Measurements from ENCODE around the gene TRIO. TPM values are rescaled to one million over a fixed set of nuclear protein-coding genes. Genes with fewer than 3 reads are reported as not detected.
A peak's percentile ranks its signal among the peaks of the same experiment; 100 is the strongest.

The TRIO gene
- total RNA-seq, 6 donors from 2014 or later, result 138 to 408 (median 156) TPM

GRCh38 chr5:14187660-14188059 lies 44.5 kb downstream of the TRIO start:
- no peak for ATAC-seq (ENCODE audit: low FRiP score in 2 of 2)
- no peaks in the 10 kb centered on the region for H3K9me3 ChIP-seq
- H3K36me3 ChIP-seq, result no peaks in the 10 kb centered on the region
- WGBS, 2 donors, result 44 to 48% methylated on average over 5 of the region's 5 CpGs
- TF ChIP-seq CTCF (IDR thresholded peaks at IDR 0.05) (no peak), EP300 (IDR thresholded peaks at IDR 0.05) (no peak), POLR2A (IDR thresholded peaks at IDR 0.05) (no peak), POLR2AphosphoS5 (IDR thresholded peaks at IDR 0.05) (no peak)
- no peak overlapping the region for H3K4me3 ChIP-seq
- peak overlapping the region in 1 of 4 donors; percentile 83 for H3K27ac ChIP-seq
- no peaks in the 10 kb centered on the region for H3K27me3 ChIP-seq
- no peak for DNase-seq
- H3K4me1 ChIP-seq, result peaks cover 42 to 78% (median 58%) of the 10 kb centered on the region in 4 donors

- H3K9me3 ChIP-seq, result no peaks in the 10 kb centered on the region
- H3K27ac ChIP-seq, result no peak overlapping the region
- peaks cover 42 to 78% (median 53%) of the 10 kb centered on the region in 4 donors for H3K4me1 ChIP-seq
- no peak overlapping the region for H3K4me3 ChIP-seq
- 96 to 97% methylated on average over 4 of the region's 4 CpGs for WGBS, 2 donors
- no peaks in the 10 kb centered on the region for H3K36me3 ChIP-seq
- ATAC-seq (ENCODE audit: low FRiP score in 2 of 2), result no peak
- TF ChIP-seq CTCF (IDR thresholded peaks at IDR 0.05) (no peak), POLR2AphosphoS5 (IDR thresholded peaks at IDR 0.05) (no peak), POLR2A (IDR thresholded peaks at IDR 0.05) (no peak), EP300 (IDR thresholded peaks at IDR 0.05) (no peak)
- no peak for DNase-seq
- H3K27me3 ChIP-seq, result no peaks in the 10 kb centered on the region
Observed at GRCh38 chr5:14188778-14189177, 45.6 kb downstream of the TRIO start.

- WGBS, 2 donors, result 65 to 84% methylated on average over 4 of the region's 4 CpGs
- ATAC-seq (ENCODE audit: low FRiP score in 2 of 2) (no peak), DNase-seq (no peak)
- H3K9me3 ChIP-seq, result no peaks in the 10 kb centered on the region
- H3K27me3 ChIP-seq, result no peaks in the 10 kb centered on the region
- H3K4me1 ChIP-seq, result peaks cover 40 to 72% (median 47%) of the 10 kb centered on the region in 4 donors
- no peak overlapping the region for H3K4me3 ChIP-seq
- no peaks in the 10 kb centered on the region for H3K36me3 ChIP-seq
- TF ChIP-seq POLR2A (IDR thresholded peaks at IDR 0.05) (no peak), POLR2AphosphoS5 (IDR thresholded peaks at IDR 0.05) (no peak), EP300 (IDR thresholded peaks at IDR 0.05) (no peak)
- peak overlapping the region; percentile 15 to 67 (median 54) for H3K27ac ChIP-seq
Observed at GRCh38 chr5:14189680-14190079, 46.5 kb downstream of the TRIO start.

- H3K9me3 ChIP-seq, result no peaks in the 10 kb centered on the region
- 57 to 60% methylated on average over 13 of the region's 13 CpGs for WGBS, 2 donors
- no peaks in the 10 kb centered on the region for H3K36me3 ChIP-seq
- H3K4me1 ChIP-seq, result peaks cover 33 to 64% (median 40%) of the 10 kb centered on the region in 4 donors
- no peaks in the 10 kb centered on the region for H3K27me3 ChIP-seq
- H3K4me3 ChIP-seq, result no peak overlapping the region
- peak; percentile 80 to 89 for ATAC-seq (ENCODE audit: low FRiP score in 2 of 2)
- DNase-seq, result peak in 1 of 2 donors; percentile 58
- TF ChIP-seq EP300 (IDR thresholded peaks at IDR 0.05) (no peak), POLR2AphosphoS5 (IDR thresholded peaks at IDR 0.05) (peak in 1 of 2 donors; percentile 31)
- H3K27ac ChIP-seq, result peak overlapping the region; percentile 15 to 67 (median 54)
Observed at GRCh38 chr5:14190194-14191164, 47.3 kb downstream of the TRIO start.

- TF ChIP-seq POLR2A (IDR thresholded peaks at IDR 0.05) (no peak), CTCF (IDR thresholded peaks at IDR 0.05) (no peak), POLR2AphosphoS5 (IDR thresholded peaks at IDR 0.05) (no peak), EP300 (IDR thresholded peaks at IDR 0.05) (no peak)
- Histone ChIP-seq H3K9me3 (no peaks in the 10 kb centered on the region), H3K4me3 (no peak overlapping the region), H3K36me3 (no peaks in the 10 kb centered on the region), H3K27me3 (no peaks in the 10 kb centered on the region), H3K27ac (peak overlapping the region in 2 of 4 donors; percentile 15 to 54), H3K4me1 (peaks cover 27 to 56% (median 33%) of the 10 kb centered on the region in 4 donors)
- DNase-seq, result no peak
- no peak for ATAC-seq (ENCODE audit: low FRiP score in 2 of 2)
- 69 to 75% methylated on average over 3 of the region's 3 CpGs for WGBS, 2 donors
Observed at GRCh38 chr5:14191325-14191724, 48.2 kb downstream of the TRIO start.

Data from upper lobe of left lung (tissue), 6 donors.